OCI-LY3 (cell line): ENCODE results near the gene KRTAP2-2.
"Not testable (repeated sequence)": the region's sequence is repeated elsewhere in the genome, so short reads cannot be mapped to it uniquely, and the experiment has no call there.

Experiments used
- H2AFZ ChIP-seq: fragments of 200-600, 300-600 bp; shearing (Covaris generic); 2 replicates; pipeline ENCODE4 v1.6.0; 2014; ENCODE audit warnings: antibody characterized with exemption, low read depth, low read length
- H3K27ac ChIP-seq: fragments of 200-600, 300-600 bp; sonication (generic); 2 replicates; pipeline ENCODE4 v1.5.1; 2014; ENCODE audit warnings: mild to moderate bottlenecking, low read length, moderate library complexity, mixed read lengths
- H3K27me3 ChIP-seq: fragments of 200-600, 300-600 bp; sonication (generic); 2 replicates; pipeline ENCODE4 v1.6.1; 2014; ENCODE audit warnings: low read depth, low read length, mixed read lengths
- H3K36me3 ChIP-seq: fragments of 200-600, 300-600 bp; sonication (generic); replicated peaks from 2 replicates; pipeline ENCODE3; 2014; ENCODE audit warnings: low read depth, low read length, mixed read lengths
- H3K4me1 ChIP-seq: fragments of 300-600, 200-600 bp; sonication (generic); 2 replicates; pipeline ENCODE4 v1.6.1; 2014; ENCODE audit warnings: low read length, mixed read lengths
- H3K4me2 ChIP-seq: fragments of 200-600, 300-600 bp; sonication (generic); 2 replicates; pipeline ENCODE4 v1.6.1; 2014; ENCODE audit warnings: low read length, mixed read lengths
- H3K4me3 ChIP-seq: fragments of 300-600, 200-600 bp; sonication (generic); 2 replicates; pipeline ENCODE4 v1.5.1; 2014; ENCODE audit warnings: antibody characterized with exemption, mild to moderate bottlenecking, low read length, moderate library complexity
- H3K79me2 ChIP-seq: fragments of 300-600, 200-600 bp; shearing (Covaris generic); 2 replicates; pipeline ENCODE4 v1.6.1; 2014; ENCODE audit warnings: mild to moderate bottlenecking, low read length, mixed read lengths
- H3K9ac ChIP-seq: fragments of 300-600, 200-600 bp; shearing (Covaris generic); 2 replicates; pipeline ENCODE4 v1.6.0; 2014; ENCODE audit warnings: mild to moderate bottlenecking, low read length, moderate library complexity
- H3K9me3 ChIP-seq: fragments of 200-600, 300-600 bp; shearing (Covaris generic); 2 replicates; pipeline ENCODE4 v1.6.1; 2014; ENCODE audit warnings: low read length, mixed read lengths; ENCODE audit not compliant: insufficient read depth
- H4K20me1 ChIP-seq: fragments of 200-600, 300-600 bp; sonication (generic); 2 replicates; pipeline ENCODE4 v1.6.1; 2016; ENCODE audit warnings: low read length, mixed read lengths; ENCODE audit not compliant: insufficient read depth
- EZH2phosphoT487 ChIP-seq: fragments of 200-600 bp; shearing (Covaris generic); IDR thresholded peaks from 2 replicates; pipeline ENCODE4 v1.6.1; 2018; ENCODE audit warnings: antibody characterized with exemption, mixed run types, low read depth
- TF ChIP-seq, protein P1 (sequence below): fragments of 200-600, 300-600 bp; sonication (generic); IDR thresholded peaks from 2 replicates; pipeline ENCODE4 v1.5.1; 2014; ENCODE audit warnings: antibody characterized with exemption, low read length, low read depth

KRTAP2-2 gene

GRCh38 chr17:41098481-41098880, 43.5 kb upstream of the KRTAP2-2 start:
- Histone ChIP-seq H3K9ac (no peak overlapping the region), H3K36me3 (no peaks in the 10 kb centered on the region), H2AFZ (no peak overlapping the region), H3K4me1 (no peaks in the 10 kb centered on the region), H3K79me2 (no peaks in the 10 kb centered on the region), H3K9me3 (no peaks in the 10 kb centered on the region), H3K27me3 (no peaks in the 10 kb centered on the region), H3K4me2 (no peak overlapping the region), H3K27ac (no peak overlapping the region), H3K4me3 (no peak overlapping the region), H4K20me1 (no peaks in the 10 kb centered on the region)
- no peak for TF ChIP-seq EZH2phosphoT487
- TF ChIP-seq, protein P1, sequence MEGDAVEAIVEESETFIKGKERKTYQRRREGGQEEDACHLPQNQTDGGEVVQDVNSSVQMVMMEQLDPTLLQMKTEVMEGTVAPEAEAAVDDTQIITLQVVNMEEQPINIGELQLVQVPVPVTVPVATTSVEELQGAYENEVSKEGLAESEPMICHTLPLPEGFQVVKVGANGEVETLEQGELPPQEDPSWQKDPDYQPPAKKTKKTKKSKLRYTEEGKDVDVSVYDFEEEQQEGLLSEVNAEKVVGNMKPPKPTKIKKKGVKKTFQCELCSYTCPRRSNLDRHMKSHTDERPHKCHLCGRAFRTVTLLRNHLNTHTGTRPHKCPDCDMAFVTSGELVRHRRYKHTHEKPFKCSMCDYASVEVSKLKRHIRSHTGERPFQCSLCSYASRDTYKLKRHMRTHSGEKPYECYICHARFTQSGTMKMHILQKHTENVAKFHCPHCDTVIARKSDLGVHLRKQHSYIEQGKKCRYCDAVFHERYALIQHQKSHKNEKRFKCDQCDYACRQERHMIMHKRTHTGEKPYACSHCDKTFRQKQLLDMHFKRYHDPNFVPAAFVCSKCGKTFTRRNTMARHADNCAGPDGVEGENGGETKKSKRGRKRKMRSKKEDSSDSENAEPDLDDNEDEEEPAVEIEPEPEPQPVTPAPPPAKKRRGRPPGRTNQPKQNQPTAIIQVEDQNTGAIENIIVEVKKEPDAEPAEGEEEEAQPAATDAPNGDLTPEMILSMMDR = no peak

DNA sequence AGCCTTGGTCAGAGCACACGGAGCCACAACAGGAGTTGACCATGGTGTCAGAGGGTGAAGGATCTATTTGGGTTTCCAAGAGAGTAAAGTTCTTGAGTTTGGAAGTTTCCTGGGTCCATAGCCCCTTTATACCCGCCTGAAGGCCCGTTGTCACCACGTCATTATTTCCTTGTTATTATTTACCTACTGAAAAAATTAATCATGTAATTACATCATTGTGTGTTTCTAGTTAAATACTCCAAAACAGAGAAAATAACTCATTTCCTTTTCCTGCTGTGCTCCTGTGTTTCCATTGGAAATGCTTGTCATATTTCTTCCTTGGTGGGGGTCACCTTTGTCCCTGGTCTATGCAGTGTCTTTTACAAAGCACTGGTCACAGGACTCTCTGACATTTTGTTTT, 43.0 kb upstream of the KRTAP2-2 start, which contains the start of gene KRTAP4-8:
KRTAP4-8 (minus strand) TSS at position 101 of the 400 bp plus-strand sequence; CDS start at position 43, 58 bp downstream.
- no peak within 1 kb of the TSS for H3K27ac ChIP-seq
- TF ChIP-seq, protein P1 = no peak
- TF ChIP-seq EZH2phosphoT487 = no peak
- no peak within 1 kb of the TSS for H3K4me3 ChIP-seq
- H3K79me2 ChIP-seq = no peaks in the 10 kb centered on the region
- no peaks in the 10 kb centered on the region for H3K36me3 ChIP-seq
- no peaks in the 10 kb centered on the region for H3K9me3 ChIP-seq
- H3K4me1 ChIP-seq = no peaks in the 10 kb centered on the region
- no peaks in the 10 kb centered on the region for H4K20me1 ChIP-seq
- H2AFZ ChIP-seq = no peak within 1 kb of the TSS
- H3K9ac ChIP-seq = no peak within 1 kb of the TSS
- H3K27me3 ChIP-seq = no peaks in the 10 kb centered on the region
- H3K4me2 ChIP-seq = no peak within 1 kb of the TSS

GRCh38 chr17:41096055-41096454, 41.0 kb upstream of the KRTAP2-2 start:
- no peaks in the 10 kb centered on the region for H3K27me3 ChIP-seq
- H2AFZ ChIP-seq = no peak overlapping the region
- H3K4me1 ChIP-seq = no peaks in the 10 kb centered on the region
- H3K36me3 ChIP-seq = no peaks in the 10 kb centered on the region
- no peaks in the 10 kb centered on the region for H3K79me2 ChIP-seq
- no peaks in the 10 kb centered on the region for H4K20me1 ChIP-seq
- H3K9me3 ChIP-seq = no peaks in the 10 kb centered on the region
- H3K9ac ChIP-seq = no peak overlapping the region
- TF ChIP-seq, protein P1 = no peak
- no peak for TF ChIP-seq EZH2phosphoT487
- H3K27ac ChIP-seq = no peak overlapping the region
- H3K4me3 ChIP-seq = no peak overlapping the region
- no peak overlapping the region for H3K4me2 ChIP-seq

DNA sequence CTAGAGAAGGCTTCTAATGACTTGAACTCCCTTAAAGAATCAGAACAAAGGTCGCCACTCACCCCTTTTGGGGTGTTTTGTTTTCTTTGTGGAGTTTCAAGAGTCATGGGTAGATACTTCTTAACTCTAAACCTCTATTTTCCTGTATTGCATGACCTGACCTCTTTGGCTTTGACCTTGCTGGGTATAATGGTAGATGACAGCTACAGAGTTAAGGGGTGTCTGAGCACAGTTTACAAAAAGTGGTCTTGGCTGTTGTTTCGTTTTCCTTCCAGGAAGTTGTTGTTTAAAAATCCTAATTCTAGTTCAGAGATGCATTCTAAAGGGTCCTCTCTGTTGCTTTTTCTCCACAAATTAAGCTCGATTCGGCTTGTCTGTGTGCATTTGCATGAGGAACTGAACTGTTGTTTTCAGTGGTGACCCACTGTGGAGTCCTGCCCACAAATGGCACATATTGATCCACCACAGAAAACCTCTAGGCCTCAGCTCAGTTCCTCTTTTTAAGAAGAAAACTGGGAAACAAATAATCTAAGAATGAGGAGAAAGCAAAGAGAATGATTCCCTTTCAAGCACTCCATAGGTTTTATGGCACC, 33.8 kb upstream of the KRTAP2-2 start:
- H3K27ac ChIP-seq, H2AFZ ChIP-seq, H3K9ac ChIP-seq, H3K4me1 ChIP-seq, H3K27me3 ChIP-seq, H4K20me1 ChIP-seq, H3K4me2 ChIP-seq, H3K9me3 ChIP-seq, H3K36me3 ChIP-seq, H3K4me3 ChIP-seq, H3K79me2 ChIP-seq: not testable (repeated sequence)

- H3K9me3 ChIP-seq, H3K4me3 ChIP-seq, H3K4me1 ChIP-seq, H3K79me2 ChIP-seq, H3K4me2 ChIP-seq, H3K9ac ChIP-seq, H3K36me3 ChIP-seq, H3K27ac ChIP-seq, H3K27me3 ChIP-seq, H4K20me1 ChIP-seq, H2AFZ ChIP-seq: not testable (repeated sequence)
Observed at GRCh38 chr17:41084100-41084856, 29.2 kb upstream of the KRTAP2-2 start, which contains the start of gene KRTAP4-7. KRTAP4-7 (plus strand) TSS chr17:41084150; CDS start chr17:41084207, 57 bp downstream.

- H3K27ac ChIP-seq, H3K4me1 ChIP-seq, H3K4me2 ChIP-seq, H3K4me3 ChIP-seq, H3K9me3 ChIP-seq, H3K36me3 ChIP-seq, H3K9ac ChIP-seq, H2AFZ ChIP-seq, H4K20me1 ChIP-seq, H3K27me3 ChIP-seq, H3K79me2 ChIP-seq: not testable (repeated sequence)
Observed at GRCh38 chr17:41083427-41083826, 28.4 kb upstream of the KRTAP2-2 start.
